ENCODE data around the gene CLUH.

DNA sequence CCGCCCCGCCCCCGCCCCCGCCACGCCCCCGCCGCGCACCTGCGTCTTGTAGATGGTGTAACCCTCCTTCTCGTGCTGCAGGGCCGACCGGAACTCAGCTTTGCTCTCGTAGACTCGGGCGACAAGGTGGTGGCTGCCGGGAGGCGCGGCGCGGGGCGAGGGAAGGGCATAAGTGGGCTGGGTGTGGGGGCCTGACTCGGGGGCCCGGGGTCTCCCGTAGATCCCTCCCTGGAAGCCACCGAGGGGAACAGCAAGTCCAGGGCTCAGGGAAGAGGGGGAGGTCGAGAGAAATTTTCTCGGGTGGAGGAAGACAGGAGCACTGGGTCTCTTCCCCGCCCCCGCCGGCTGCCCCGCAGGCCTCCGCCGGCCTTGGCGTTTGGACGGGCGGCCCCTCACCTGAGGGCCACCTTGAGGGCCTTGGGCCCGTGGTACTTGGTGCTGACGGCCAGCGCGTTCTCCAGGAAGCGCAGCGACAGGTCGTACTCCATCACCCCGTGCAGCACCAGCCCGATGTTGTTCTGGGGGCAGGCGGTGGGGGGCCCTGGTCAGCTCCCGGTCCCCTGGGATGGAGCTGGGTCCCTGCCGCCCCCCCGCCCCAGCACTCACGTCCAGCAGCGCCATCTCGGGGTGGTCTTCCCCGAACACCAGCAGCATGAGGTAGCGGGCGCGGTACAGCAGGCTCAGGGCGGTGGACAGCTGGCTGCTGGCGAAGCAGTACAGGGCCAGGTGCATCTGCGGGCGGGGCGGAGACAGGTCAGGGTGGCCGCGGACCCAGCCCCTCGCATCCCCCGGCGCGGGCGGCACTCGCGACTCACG lies 19.4 kb downstream of the CLUH start:
- TF ChIP-seq, protein P1, sequence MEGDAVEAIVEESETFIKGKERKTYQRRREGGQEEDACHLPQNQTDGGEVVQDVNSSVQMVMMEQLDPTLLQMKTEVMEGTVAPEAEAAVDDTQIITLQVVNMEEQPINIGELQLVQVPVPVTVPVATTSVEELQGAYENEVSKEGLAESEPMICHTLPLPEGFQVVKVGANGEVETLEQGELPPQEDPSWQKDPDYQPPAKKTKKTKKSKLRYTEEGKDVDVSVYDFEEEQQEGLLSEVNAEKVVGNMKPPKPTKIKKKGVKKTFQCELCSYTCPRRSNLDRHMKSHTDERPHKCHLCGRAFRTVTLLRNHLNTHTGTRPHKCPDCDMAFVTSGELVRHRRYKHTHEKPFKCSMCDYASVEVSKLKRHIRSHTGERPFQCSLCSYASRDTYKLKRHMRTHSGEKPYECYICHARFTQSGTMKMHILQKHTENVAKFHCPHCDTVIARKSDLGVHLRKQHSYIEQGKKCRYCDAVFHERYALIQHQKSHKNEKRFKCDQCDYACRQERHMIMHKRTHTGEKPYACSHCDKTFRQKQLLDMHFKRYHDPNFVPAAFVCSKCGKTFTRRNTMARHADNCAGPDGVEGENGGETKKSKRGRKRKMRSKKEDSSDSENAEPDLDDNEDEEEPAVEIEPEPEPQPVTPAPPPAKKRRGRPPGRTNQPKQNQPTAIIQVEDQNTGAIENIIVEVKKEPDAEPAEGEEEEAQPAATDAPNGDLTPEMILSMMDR (IDR thresholded peaks at IDR 0.05) = no peak
- TF ChIP-seq EHF (CRISPR knock-in tag; IDR thresholded peaks at IDR 0.05) (no peak), REST (IDR thresholded peaks at IDR 0.05) (no peak), HMGXB4 (CRISPR knock-in tag; IDR thresholded peaks at IDR 0.05; ENCODE audit: borderline replicate concordance) (no peak), CHD4 (IDR thresholded peaks at IDR 0.05; ENCODE audit: borderline replicate concordance) (no peak), E2F6 (IDR thresholded peaks at IDR 0.05; ENCODE audit: borderline replicate concordance, low read depth) (no peak), POLR2A (IDR thresholded peaks at IDR 0.05; ENCODE audit: low read length) (no peak), RCOR1 (IDR thresholded peaks at IDR 0.05; ENCODE audit: low read depth, low read length) (no peak), RAD21 (conservative IDR thresholded peaks at IDR 0.05 in 1 of 2, IDR thresholded peaks at IDR 0.05 in 1 of 2) (no peak), CBX2 (IDR thresholded peaks at IDR 0.05; ENCODE audit: borderline replicate concordance, low read depth) (no peak), JUNB (IDR thresholded peaks at IDR 0.05) (no peak)

Measured in A549 (cell line).